Kidney (tissue), 14 donors: Measurements from ENCODE around the gene PHF21B. TPM values are rescaled to one million over a fixed set of nuclear protein-coding genes. Genes with fewer than 3 reads are reported as not detected.

Experiments
- DNase-seq, 5 donors: peaks; one replicate each; pipeline ENCODE4 v3.0.0-alpha.2; 2013 to 2020
- FAIRE-seq: peaks from 2 replicates; lab custom pipeline; 2012; peaks lifted over from hg19 to GRCh38; lab: Jason Lieb, UNC
- H3K27ac ChIP-seq, 2 donors: one replicate each; pipeline ENCODE4 v1.7.0; 2013; ENCODE audit warnings: low read depth in 2 of 2, low read length in 2 of 2, inconsistent platforms in 1 of 2
- H3K27me3 ChIP-seq: one replicate; pipeline ENCODE4 v1.7.1; 2013; ENCODE audit warnings: low read length, inconsistent platforms; ENCODE audit not compliant: control insufficient read depth, insufficient read depth
- H3K36me3 ChIP-seq, 3 donors: one replicate each; pipeline versions ENCODE4 v1.7.0 to v1.7.1; 2013; ENCODE audit warnings: low read length in 3 of 3, control low read depth in 1 of 3, inconsistent platforms in 1 of 3; ENCODE audit not compliant: insufficient read depth in 3 of 3, control insufficient read depth in 2 of 3
- H3K4me1 ChIP-seq, 3 donors: one replicate each; pipeline versions ENCODE4 v1.7.0 to v1.7.1; 2013; ENCODE audit warnings: low read length in 3 of 3, inconsistent platforms in 1 of 3, low read depth in 1 of 3; ENCODE audit not compliant: control insufficient read depth in 2 of 3, insufficient read depth in 2 of 3
- H3K4me3 ChIP-seq, 3 donors: one replicate each; pipeline versions ENCODE4 v1.7.0 to v1.8.1; 2013; ENCODE audit warnings: low read length in 3 of 3, control low read depth in 1 of 3, inconsistent platforms in 1 of 3
- H3K9ac ChIP-seq, 3 donors: one replicate each; pipeline versions ENCODE4 v1.7.0 to v1.7.1; 2013; ENCODE audit warnings: low read length in 3 of 3, control low read depth in 1 of 3, inconsistent platforms in 1 of 3
- H3K9me3 ChIP-seq, 3 donors: one replicate each; pipeline versions ENCODE4 v1.7.0 to v1.7.1; 2013; ENCODE audit warnings: low read length in 3 of 3, control low read depth in 1 of 3, inconsistent platforms in 1 of 3; ENCODE audit not compliant: control insufficient read depth in 2 of 3, insufficient read depth in 1 of 3
- intact Hi-C: fragments of 100-400 bp; cut with DNase I; formaldehyde crosslinking; loops from one replicate; pipeline ENCODE4 v1.11.1; 2022
- polyA plus RNA-seq: library from polyadenylated mRNA; stranded (reverse); fragments of 350-450 nt; fragmentation: Illumina TruSeq; extraction: RNeasy Lipid Tissue Mini Kit (QIAGEN cat#74804); gene quantifications from one replicate; pipeline ENCODE4 v1.2.3, GENCODE V29; 2014; ENCODE audit warnings: low read depth, low replicate concordance; ENCODE audit not compliant: insufficient read depth
- total RNA-seq: library from RNA; stranded (reverse); fragmentation: NEBNext Ultra II Directional; extraction: Animal tissue kit (Norgen Biotek cat#: 25700); gene quantifications from one replicate; pipeline ENCODE4 v1.2.1, GENCODE V29; 2021
- TF ChIP-seq, protein P1 (sequence below): IDR thresholded peaks from 3 replicates; pipeline ENCODE4 v1.5.1; 2012; ENCODE audit warnings: mild to moderate bottlenecking, moderate library complexity, borderline replicate concordance; ENCODE audit not compliant: insufficient read depth; ENCODE audit errors: extremely low read depth
- donor health status: control.
- donor health status: control.
- donor health status: control.
- donor health status: control.
- donor health status: control.
- donor health status: DM: yes; HTN: yes; CAD: no.
- donor health status: Normal renal cell carcinoma (clear cell type).

PHF21B gene
- total and polyA plus RNA-seq, 2 donors from 2014 or later: 1.1 to 2.8 TPM

DNA sequence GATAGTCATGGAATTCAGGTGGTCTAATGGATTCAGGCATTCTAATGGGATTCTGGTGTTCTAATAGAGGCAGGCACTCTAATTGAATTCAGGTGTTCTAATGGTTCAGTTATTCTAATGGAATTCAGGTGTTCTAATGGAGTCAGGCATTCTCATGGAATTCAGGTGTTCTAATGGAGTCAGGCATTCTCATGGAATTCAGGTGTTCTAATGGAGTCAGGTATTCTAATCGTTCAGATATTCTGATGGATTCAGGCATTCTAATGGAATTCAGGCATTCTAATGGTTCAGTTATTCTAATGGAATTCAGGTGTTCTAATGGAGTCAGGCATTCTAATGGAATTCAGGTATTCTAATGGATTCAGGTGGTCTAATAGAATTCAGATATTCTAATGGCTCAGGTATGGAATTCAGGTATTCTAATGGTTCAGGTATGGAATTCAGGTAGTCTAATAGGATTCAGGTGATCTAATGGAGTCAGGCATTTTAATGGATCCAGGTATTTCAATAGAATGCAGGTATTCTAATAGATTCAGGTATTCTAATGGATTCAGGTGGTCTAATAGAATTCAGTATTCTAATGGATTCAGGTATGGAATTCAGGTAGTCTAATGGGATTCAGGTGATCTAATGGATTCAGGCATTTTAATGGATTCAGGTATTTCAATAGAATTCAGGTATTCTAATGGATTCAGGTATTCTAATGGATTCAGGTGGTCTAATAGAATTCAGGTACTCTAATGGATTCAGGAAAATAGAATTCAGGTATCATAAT is 22.0 kb upstream of the PHF21B start:
- no peaks in the 10 kb centered on the region for H3K9me3 ChIP-seq
- no peak for FAIRE-seq
- no peaks in the 10 kb centered on the region for H3K4me1 ChIP-seq
- H3K27me3 ChIP-seq: no peaks in the 10 kb centered on the region
- TF ChIP-seq, protein P1, sequence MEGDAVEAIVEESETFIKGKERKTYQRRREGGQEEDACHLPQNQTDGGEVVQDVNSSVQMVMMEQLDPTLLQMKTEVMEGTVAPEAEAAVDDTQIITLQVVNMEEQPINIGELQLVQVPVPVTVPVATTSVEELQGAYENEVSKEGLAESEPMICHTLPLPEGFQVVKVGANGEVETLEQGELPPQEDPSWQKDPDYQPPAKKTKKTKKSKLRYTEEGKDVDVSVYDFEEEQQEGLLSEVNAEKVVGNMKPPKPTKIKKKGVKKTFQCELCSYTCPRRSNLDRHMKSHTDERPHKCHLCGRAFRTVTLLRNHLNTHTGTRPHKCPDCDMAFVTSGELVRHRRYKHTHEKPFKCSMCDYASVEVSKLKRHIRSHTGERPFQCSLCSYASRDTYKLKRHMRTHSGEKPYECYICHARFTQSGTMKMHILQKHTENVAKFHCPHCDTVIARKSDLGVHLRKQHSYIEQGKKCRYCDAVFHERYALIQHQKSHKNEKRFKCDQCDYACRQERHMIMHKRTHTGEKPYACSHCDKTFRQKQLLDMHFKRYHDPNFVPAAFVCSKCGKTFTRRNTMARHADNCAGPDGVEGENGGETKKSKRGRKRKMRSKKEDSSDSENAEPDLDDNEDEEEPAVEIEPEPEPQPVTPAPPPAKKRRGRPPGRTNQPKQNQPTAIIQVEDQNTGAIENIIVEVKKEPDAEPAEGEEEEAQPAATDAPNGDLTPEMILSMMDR: no peak
- no peak overlapping the region for H3K4me3 ChIP-seq
- H3K27ac ChIP-seq: no peak overlapping the region
- no peak for DNase-seq
- H3K9ac ChIP-seq: no peak overlapping the region
- intact Hi-C loops: no loop called here
- no peaks in the 10 kb centered on the region for H3K36me3 ChIP-seq

DNA sequence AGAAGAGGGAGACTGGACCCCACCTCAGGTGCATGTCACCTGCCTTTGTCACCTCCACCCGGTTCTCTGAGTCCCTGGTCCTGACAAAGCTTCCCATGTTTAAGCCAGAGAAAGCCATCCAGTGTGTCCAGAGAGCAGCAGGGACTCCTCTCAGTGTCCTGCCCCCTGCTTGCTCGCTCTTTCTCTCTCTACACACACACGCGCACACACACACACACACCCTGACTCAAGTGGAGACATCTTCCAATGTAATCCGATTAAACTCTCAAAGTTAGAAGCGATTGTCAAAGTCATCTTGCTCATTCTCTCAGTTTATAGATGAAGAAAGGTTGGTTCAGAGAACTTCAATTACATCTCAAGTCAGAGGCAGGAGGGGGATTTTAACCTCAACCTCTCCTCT is 19.7 kb upstream of the PHF21B start:
- no peak for FAIRE-seq
- intact Hi-C loops: no loop called here
- no peak overlapping the region for H3K27ac ChIP-seq

GRCh38 chr22:45026511-45026910 is 16.7 kb upstream of the PHF21B start:
- Histone ChIP-seq H3K27me3 (no peaks in the 10 kb centered on the region), H3K36me3 (no peaks in the 10 kb centered on the region), H3K9me3 (no peaks in the 10 kb centered on the region), H3K4me3 (no peak overlapping the region), H3K4me1 (no peaks in the 10 kb centered on the region), H3K9ac (no peak overlapping the region), H3K27ac (no peak overlapping the region)
- no peak for DNase-seq
- intact Hi-C loops: no loop called here
- no peak for FAIRE-seq
- TF ChIP-seq, protein P1: no peak

More for the DNA sequence above, 19.7 kb upstream of the PHF21B start:
- Histone ChIP-seq H3K4me1 (no peaks in the 10 kb centered on the region), H3K27me3 (no peaks in the 10 kb centered on the region), H3K36me3 (no peaks in the 10 kb centered on the region), H3K9ac (no peak overlapping the region), H3K9me3 (no peaks in the 10 kb centered on the region), H3K4me3 (no peak overlapping the region)
- no peak for DNase-seq
- TF ChIP-seq, protein P1: no peak
